ENCODE measurements around the gene LRRFIP2.

LRRFIP2 gene

GRCh38 chr3:37015642-37016041 lies 158.7 kb downstream of the LRRFIP2 start (continued):
- TF ChIP-seq ZBTB11 (tag by site-specific recombination; conservative IDR thresholded peaks at IDR 0.05; ENCODE audit: low read depth) = no peak
- no peak for TF ChIP-seq ZSCAN18 (tag by site-specific recombination; IDR thresholded peaks at IDR 0.05)
- TF ChIP-seq ZNF664 (tag by site-specific recombination; IDR thresholded peaks at IDR 0.05) = no peak
- TF ChIP-seq ZNF677 (tag by site-specific recombination; IDR thresholded peaks at IDR 0.05) = no peak
- no peak for TF ChIP-seq TRIM28 (IDR thresholded peaks at IDR 0.05; ENCODE audit: borderline replicate concordance, low read length)
- TF ChIP-seq ZBTB48 (tag by site-specific recombination; IDR thresholded peaks at IDR 0.05) = no peak

- no peak overlapping the region for H3K27ac ChIP-seq (ENCODE audit: extremely low read depth, low read depth, low read length)
- ChIA-PET POLR2A (no interaction called here), CTCF (no interaction called here)
- TF ChIP-seq ZNF624 (tag by site-specific recombination; IDR thresholded peaks at IDR 0.05) (no peak), MEIS1 (CRISPR knock-in tag; IDR thresholded peaks at IDR 0.05; ENCODE audit: borderline replicate concordance) (no peak), ZNF140 (tag by site-specific recombination; IDR thresholded peaks at IDR 0.05) (no peak), HIC1 (tag by site-specific recombination; IDR thresholded peaks at IDR 0.05) (no peak), KLF8 (tag by site-specific recombination; IDR thresholded peaks at IDR 0.05) (no peak), GLI2 (tag by site-specific recombination; IDR thresholded peaks at IDR 0.05; ENCODE audit: borderline replicate concordance, low read depth) (no peak), ZNF488 (tag by site-specific recombination; IDR thresholded peaks at IDR 0.05) (no peak), ZFP69B (tag by site-specific recombination; IDR thresholded peaks at IDR 0.05) (no peak)
- no peak overlapping the region for H3K4me3 ChIP-seq (ENCODE audit: low read depth, low read length)
- H3K9me3 ChIP-seq (ENCODE audit: control insufficient read depth, insufficient read depth, low read depth, low read length) = no peaks in the 10 kb centered on the region
- no peaks in the 10 kb centered on the region for H3K4me1 ChIP-seq (ENCODE audit: control insufficient read depth, insufficient read depth, low read length)
- H3K36me3 ChIP-seq (ENCODE audit: control insufficient read depth in 2 of 2, insufficient read depth in 1 of 2, low read length in 2 of 2) = peaks cover 8 to 89% of the 10 kb centered on the region in 2 experiments
Observed at GRCh38 chr3:37014620-37015019, 159.8 kb downstream of the LRRFIP2 start.

Measured in HEK293 (cell line).